K562 (cell line): ENCODE measurements around the gene TMC8. TPM values are rescaled to one million over a fixed set of nuclear protein-coding genes. Genes with fewer than 3 reads are reported as not detected.

ENCODE experiments used
- AFF4 ChIP-seq: sonication (generic); formaldehyde crosslinking; IDR thresholded peaks from 2 replicates; pipeline ENCODE4 v1.8.0; 2023; ENCODE audit warnings: mild to moderate bottlenecking, missing genetic modification reagents
- FIP1L1 ChIP-seq: fragments of 200-400 bp; formaldehyde crosslinking; IDR thresholded peaks from 2 replicates; pipeline ENCODE4 v1.6.1; 2018; ENCODE audit warnings: mild to moderate bottlenecking, low read depth, low read length; ENCODE audit not compliant: poor library complexity, severe bottlenecking
- GMEB1 ChIP-seq: fragments of 250-450 bp; sonication (Bioruptor Pico); IDR thresholded peaks from 2 replicates; pipeline ENCODE4 v1.4.0; 2020; ENCODE audit warnings: mild to moderate bottlenecking
- HCFC1 ChIP-seq: IDR thresholded peaks from 2 replicates; pipeline ENCODE4 v1.6.1; 2012; ENCODE audit warnings: low read depth, low read length, improper control_type of control experiment
- HIVEP1 ChIP-seq: fragments of 250-450 bp; sonication (Bioruptor Pico); IDR thresholded peaks from 2 replicates; pipeline ENCODE4 v1.4.0; 2020; ENCODE audit warnings: mild to moderate bottlenecking
- HMGN3 ChIP-seq: IDR thresholded peaks from 2 replicates; pipeline ENCODE4 v1.6.1; 2011; ENCODE audit warnings: borderline replicate concordance, low read depth, mild to moderate bottlenecking, mixed read lengths, low read length; ENCODE audit not compliant: insufficient read length; ENCODE audit errors: extremely low read depth
- NRF1 ChIP-seq, 2 experiments: fragments of 450-650 bp; IDR thresholded peaks in 1 of 2; conservative IDR thresholded peaks in 1 of 2; 2 replicates each; pipeline ENCODE4 v1.6.1; 2014; ENCODE audit warnings: mild to moderate bottlenecking in 2 of 2
- PHF21A ChIP-seq: fragments of 450-650 bp; IDR thresholded peaks from 2 replicates; pipeline ENCODE4 v1.6.1; 2017; ENCODE audit warnings: low read depth, borderline replicate concordance
- REST ChIP-seq, 2 experiments: fragments of 450-650 bp; formaldehyde crosslinking in 1 of 2; IDR thresholded peaks; 2 replicates each; pipeline versions ENCODE4 v1.4.0 to v1.6.1; 2014 to 2020; ENCODE audit warnings: mild to moderate bottlenecking in 2 of 2, borderline replicate concordance in 1 of 2, low read depth in 1 of 2
- TCF3 ChIP-seq: sonication (generic); formaldehyde crosslinking; IDR thresholded peaks from 2 replicates; pipeline ENCODE4 v1.4.0; 2020; ENCODE audit warnings: mild to moderate bottlenecking, missing genetic modification reagents
- WHSC1 ChIP-seq: IDR thresholded peaks from one replicate; pipeline ENCODE4 v1.6.1; 2012; ENCODE audit warnings: low read length, control low read depth, inconsistent platforms
- ZBTB7A ChIP-seq: IDR thresholded peaks from 2 replicates; pipeline ENCODE4 v1.6.1; 2011; ENCODE audit warnings: low read depth, mild to moderate bottlenecking, low read length, moderate library complexity, borderline replicate concordance; ENCODE audit not compliant: control insufficient read depth
- ZNF146 ChIP-seq: IDR thresholded peaks from one replicate; pipeline ENCODE4 v1.6.1; 2018; ENCODE audit warnings: missing compliant biosample characterization; ENCODE audit not compliant: unreplicated experiment
- polyA plus RNA-seq, 8 experiments: library from polyadenylated mRNA; depleted of rRNA in 4 of 8; stranded (reverse) in 5 of 8; unstranded in 3 of 8; fragments of >200 nt; fragmentation: Nextera tagmentation in 2 of 8; fragmentation: Illumina TruSeq in 1 of 8; extraction: Ambion mirVana in 2 of 8; extraction: Trizol in 1 of 8; gene quantifications; 2 replicates each; pipeline versions ENCODE4 v1.2.1 to v1.2.3, GENCODE V29; 2011 to 2014; ENCODE audit warnings: inconsistent platforms in 1 of 8, missing spikeins in 1 of 8
- total RNA-seq, 7 experiments: library from RNA; depleted of rRNA in 6 of 7; stranded (reverse); fragments of >200 nt in 6 of 7; fragmentation: Illumina TruSeq in 2 of 7; extraction: Trizol in 2 of 7; gene quantifications; 2 replicates each; pipeline versions ENCODE4 v1.2.1 to v1.2.3, GENCODE V29; 2011 to 2021; ENCODE audit warnings: low replicate concordance in 1 of 7

Gene TMC8
- total and polyA plus RNA-seq, 9 of the 15 experiments (the other 6 are each of a cell fraction or from before 2014, with no cell fraction given): 0.13 to 10.9 (median 2.8) TPM

GRCh38 chr17:78174870-78175642, 44.5 kb downstream of the TMC8 start (continued):
- TF ChIP-seq ZNF146 (no peak), TCF3 (CRISPR knock-in tag) (no peak), HMGN3 (peak; percentile 6), ZBTB7A (no peak), WHSC1 (no peak), GMEB1 (CRISPR knock-in tag) (no peak), NRF1 (conservative IDR thresholded peaks at IDR 0.05 in 1 of 2, IDR thresholded peaks at IDR 0.05 in 1 of 2) (no peak), REST (IDR thresholded peaks at IDR 0.05; ENCODE audit: borderline replicate concordance) (no peak), REST (CRISPR knock-in tag; IDR thresholded peaks at IDR 0.05; ENCODE audit: low read depth) (no peak), HCFC1 (no peak), AFF4 (no peak), HIVEP1 (CRISPR knock-in tag) (no peak), PHF21A (no peak), FIP1L1 (peak; percentile 18)
